HG03064 (cell line): ENCODE results near the gene BBS1.

Source experiments
- ATAC-seq: cut with Tn5 transposase; IDR thresholded peaks from one replicate; pipeline ENCODE4 v1.9.1; 2021; ENCODE audit warnings: low read depth; ENCODE audit not compliant: unreplicated experiment

The BBS1 gene

DNA sequence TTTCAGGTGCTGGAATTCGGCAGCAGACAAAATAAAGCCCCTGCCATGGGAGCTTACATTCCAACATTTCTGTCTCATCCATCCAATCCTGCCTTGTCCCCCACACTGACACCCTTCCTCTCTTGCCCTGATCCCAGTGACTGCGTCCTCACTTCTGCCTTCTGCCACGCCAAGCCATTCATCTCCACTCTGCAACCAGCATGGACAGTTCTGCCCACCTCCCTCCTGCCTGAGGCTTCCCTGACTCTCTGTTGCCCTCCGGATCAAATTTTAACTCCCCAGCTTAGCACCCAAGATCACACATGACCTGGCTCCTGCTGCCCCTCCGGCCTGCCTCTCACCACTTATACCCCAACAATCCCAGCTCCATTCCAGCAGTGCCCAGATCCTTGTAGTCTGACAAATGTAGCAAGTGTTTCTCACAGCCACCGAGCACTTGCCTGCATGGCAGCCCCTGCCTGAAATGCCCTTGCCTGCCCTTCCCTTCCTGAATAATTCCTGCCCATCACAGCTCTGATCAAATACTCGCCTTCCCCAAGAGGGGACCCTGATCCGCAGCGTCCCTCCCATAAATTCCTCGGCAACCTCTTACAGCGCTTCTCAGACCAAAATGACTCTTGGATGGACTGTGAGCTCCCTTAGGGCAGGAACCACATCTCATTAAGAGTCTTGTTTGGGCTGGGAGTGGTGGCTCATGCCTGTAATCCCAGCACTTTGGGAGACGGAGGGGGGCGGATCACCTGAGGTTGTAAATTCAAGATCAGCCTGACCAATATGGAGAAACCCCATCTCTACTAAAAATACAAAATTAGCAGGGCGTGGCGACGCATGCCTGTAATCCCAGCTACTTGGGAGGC, 38.6 kb downstream of the BBS1 start:
- ATAC-seq, result no peak

DNA sequence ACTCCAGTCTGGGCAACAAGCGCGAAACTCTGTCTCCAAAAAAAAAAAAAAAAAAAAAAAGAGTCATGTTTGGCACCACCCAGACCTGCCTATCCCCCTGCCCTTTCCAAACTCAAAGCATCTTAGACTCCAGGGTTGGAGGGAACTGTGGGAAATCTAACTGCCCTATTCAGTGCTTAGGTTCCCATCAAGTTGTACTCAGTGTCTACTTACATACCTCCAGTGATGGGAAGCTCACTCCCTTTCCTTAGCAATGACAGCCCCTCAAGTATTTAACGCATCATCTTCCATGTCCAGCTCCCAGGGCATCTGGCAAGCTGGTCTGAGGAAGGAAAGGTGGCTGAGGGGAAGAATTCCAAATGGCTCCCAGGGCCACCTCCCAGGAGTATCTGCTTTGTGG, 39.3 kb downstream of the BBS1 start:
- ATAC-seq, result no peak

DNA sequence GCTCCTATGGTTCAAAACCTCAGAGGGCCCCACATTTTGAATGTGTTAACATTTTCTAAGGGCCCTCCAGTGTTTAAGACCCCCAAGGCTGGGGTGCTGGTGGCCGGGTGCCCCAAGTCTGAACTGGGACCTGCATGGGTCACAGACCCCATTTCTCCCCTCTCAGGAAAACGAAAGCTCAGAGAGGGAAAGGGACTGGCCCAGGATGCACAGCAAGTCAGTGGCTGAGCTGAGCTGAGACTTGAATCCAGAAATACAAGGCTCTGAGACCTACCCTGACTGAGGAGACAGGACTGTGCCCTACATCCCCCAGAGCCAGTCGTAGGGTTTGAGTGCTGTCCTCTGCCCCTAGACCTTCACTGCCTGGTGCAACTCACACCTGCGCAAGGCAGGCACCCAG, 40.5 kb downstream of the BBS1 start:
- ATAC-seq, result no peak

DNA sequence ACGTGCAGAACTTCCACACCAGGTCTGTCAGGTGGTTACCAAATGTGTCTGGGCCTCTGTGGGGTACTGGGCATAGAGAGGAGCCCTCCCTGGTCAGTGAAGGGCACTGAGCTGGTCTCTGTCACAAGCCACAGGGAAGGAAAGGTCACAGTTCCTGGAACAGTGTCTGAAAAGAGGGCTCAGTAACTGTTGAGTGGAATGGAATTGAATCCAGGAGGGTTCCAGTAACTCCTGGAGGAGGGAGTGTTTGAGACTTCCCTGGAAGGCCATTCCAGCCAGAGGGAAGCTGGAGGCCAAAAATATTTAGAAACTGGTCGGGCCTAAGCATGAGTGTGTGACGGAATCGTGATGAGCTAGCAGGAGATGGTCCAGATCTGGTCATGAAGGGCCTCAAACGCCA, 44.2 kb downstream of the BBS1 start:
- ATAC-seq, result no peak

DNA sequence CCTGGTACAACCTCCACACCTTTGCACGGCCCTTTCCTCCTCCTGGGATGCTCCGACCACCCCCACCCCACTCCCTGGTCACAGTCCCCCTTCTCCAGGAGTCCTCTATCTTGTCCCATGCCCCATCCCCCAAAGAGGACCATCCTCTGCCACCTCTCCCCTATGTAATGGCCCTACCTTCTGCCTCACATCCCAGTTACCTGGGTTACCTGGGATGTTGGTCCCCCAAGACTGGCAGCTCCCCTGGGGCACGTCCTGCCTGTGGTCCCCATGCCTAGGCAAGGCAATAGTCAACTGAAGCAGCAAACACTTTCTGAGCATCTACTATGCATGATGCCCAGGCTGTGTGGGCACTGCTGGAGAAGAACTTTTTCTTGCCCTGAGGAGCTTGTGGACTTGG, 45.0 kb downstream of the BBS1 start:
- no peak for ATAC-seq

DNA sequence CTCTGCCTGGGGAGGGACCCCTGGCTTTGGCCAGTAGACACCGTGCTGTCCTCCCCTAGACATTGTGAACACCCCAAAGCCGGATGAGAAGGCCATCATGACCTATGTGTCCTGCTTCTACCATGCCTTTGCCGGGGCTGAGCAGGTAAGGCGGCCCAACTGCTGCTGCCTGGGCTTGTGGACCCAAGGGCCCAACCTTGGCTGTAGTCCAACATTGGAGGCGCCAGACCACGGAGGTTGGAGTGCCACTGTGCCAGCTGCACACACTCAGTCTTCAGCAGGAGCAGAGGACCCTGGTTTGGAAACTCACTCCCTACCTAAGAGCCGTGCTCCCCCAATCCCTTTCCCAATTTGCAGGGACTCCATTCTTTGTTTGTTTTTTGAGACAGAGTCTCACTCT, 45.7 kb downstream of the BBS1 start:
- ATAC-seq, result no peak

DNA sequence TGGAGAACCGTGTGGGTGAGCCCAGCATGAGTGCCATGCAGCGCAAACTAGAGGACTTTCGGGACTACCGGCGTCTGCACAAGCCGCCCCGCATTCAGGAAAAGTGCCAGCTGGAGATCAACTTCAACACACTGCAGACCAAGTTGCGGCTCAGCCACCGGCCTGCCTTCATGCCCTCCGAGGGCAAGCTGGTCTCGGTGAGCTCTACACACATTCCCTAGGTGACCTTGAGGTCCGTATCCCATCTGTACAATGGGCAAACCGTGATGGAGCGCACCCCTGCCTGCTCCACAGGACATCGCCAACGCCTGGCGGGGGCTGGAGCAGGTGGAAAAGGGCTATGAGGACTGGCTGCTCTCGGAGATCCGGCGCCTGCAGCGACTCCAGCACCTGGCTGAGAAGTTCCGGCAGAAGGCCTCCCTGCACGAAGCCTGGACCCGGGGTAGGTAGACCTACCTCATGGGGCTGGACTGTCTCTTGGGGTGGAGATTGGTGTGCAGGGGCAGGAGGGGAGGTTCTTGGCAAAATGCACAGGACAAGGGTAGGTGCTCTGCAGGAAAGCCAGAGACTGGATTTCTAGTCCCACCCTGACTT, 47.4 kb downstream of the BBS1 start:
- ATAC-seq, result no peak

DNA sequence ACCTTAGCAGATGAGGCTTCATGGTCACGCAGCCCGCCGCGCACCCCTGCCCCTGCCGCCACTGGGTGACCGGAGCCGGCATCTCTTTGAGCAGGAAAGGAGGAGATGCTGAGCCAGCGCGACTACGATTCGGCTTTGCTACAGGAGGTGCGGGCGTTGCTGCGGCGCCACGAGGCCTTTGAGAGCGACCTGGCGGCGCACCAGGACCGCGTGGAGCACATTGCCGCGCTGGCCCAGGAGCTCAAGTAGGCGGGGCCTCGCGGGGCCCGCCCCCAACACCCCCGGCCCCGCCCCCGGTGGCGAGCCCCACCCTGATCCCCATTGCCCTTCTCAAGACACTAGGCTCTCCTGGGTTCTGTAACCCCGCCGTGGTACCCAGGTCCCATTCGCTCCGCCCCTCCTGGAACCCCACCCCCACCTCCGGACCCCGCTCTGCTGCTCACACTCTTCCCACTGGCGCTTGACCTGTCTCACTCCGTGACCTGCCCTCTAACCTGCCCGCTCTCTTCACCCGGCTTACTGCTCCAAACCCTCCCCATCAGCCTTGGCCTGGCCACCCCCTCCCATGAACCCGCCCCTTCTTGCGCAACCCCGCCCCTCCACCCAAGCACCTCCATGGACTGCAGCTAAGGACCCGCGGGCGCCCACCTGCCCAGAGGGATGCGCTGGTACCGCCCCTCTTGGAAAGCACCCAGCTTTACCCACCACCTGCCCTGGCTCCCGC, 48.9 kb downstream of the BBS1 start:
- ATAC-seq, result no peak

DNA sequence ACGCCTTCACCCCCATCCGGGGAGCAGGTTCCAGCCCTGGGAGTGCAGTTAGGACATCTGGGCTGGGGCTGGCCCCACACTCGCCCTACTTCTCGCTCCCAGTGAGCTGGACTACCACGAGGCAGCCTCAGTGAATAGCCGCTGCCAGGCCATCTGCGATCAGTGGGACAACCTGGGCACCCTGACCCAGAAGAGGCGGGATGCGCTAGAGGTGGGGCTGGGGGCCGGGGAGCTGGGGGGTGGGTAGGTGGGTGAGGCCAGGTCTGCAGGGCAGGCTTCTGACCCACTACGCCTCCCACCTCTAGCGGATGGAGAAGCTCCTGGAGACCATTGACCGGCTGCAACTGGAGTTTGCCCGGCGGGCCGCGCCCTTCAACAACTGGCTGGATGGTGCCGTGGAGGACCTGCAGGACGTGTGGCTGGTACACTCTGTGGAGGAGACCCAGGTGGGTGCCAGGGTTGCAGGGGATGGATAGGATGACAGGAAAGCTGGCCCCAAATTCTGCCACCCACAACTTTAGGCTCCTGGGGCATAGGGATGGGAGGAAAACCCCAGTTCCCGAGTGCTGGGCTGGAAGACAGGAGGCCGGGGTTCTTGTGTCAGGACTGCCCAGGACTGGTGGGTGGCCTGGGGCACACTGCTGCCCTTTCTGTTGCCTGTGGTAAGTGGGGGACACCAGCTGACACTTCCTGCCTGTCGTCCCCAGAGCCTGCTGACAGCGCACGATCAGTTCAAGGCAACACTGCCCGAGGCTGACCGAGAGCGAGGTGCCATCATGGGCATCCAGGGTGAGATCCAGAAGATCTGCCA, 49.6 kb downstream of the BBS1 start:
- ATAC-seq, result no peak

- no peak for ATAC-seq
Observed at GRCh38 chr11:66561178-66561974, 50.9 kb downstream of the BBS1 start.

- no peak for ATAC-seq
Observed at GRCh38 chr11:66561975-66562248, 51.5 kb downstream of the BBS1 start.

- no peak for ATAC-seq
Observed at GRCh38 chr11:66562275-66562674, 51.8 kb downstream of the BBS1 start.

DNA sequence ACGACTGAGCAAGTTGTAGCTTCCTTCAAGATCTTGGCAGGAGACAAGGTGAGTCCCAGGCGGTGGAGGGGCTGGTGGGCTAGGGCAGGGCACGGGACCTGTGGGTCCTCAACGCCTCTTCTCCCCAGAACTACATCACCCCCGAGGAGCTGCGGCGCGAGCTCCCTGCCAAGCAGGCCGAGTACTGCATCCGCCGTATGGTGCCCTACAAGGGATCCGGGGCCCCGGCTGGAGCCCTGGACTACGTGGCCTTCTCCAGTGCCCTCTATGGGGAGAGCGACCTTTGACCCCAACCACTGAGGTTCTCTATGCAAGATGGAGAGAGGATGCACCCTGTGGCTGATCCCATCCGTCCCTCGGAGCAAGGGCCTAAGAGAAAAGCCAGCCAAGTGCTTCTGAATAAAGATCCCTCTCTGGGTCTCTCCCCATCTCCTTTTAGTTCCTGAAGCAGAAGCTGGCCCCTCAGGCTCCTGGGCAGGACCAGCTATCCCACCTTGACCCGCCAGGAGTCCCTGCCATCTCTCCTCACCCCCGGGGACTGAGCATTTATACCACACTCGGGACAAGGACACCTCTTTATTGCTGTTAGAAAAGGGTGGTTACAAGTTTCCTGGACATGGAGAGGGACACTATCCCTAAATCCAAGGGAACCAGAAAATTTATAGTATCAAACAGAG, 52.6 kb downstream of the BBS1 start:
- ATAC-seq, result no peak

GRCh38 chr11:66563832-66564231, 53.4 kb downstream of the BBS1 start:
- no peak for ATAC-seq

DNA sequence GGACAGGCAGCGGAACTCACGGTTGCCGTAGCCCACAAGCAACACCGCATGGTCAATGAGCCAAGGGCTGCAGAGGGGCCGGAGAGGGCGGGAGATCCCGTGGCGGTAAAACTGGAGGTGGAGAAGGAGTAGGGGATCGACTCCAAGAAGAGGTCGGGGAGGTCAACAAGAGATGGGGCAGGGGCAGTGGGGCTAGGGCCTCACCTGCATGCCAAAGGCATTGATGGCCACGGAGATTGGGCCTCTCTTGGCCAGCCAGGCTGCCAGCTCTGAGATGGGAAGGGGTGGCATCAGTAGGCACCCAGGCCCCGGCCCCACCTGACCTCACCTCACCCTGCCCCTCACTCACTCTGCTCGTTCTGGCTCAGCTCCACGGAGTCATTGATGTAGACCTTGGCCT, 54.1 kb downstream of the BBS1 start:
- no peak for ATAC-seq

GRCh38 chr11:66564984-66565383, 54.5 kb downstream of the BBS1 start:
- no peak for ATAC-seq

GRCh38 chr11:66566221-66566620, 55.8 kb downstream of the BBS1 start:
- ATAC-seq, result no peak

DNA sequence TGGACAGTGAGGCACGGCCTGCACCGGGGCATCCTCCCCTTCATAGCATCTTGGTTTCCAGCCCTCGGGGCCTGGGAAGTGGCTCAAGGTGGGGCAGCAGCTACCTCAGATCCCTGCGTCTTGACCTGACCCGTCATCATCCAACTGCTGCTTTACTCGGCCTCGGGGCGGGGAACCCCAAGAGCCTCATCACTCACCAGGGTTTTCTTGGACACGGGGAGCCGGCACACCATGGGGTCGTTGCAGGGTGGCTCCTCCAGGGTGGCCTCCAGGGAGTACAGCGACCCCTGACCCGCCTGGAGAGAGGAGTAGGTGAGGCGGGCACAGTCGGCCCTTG, 57.3 kb downstream of the BBS1 start:
- no peak for ATAC-seq

GRCh38 chr11:66568124-66568916, 57.9 kb downstream of the BBS1 start, which contains the start of gene CTSF:
Gene CTSF (minus strand): TSS chr11:66568606. CDS start chr11:66568486, 120 bp downstream.
- no peak for ATAC-seq
